Gastroesophageal sphincter (tissue), 4 donors: ENCODE measurements around the gene EPB41L4A. TPM values are rescaled to one million over a fixed set of nuclear protein-coding genes. Genes with fewer than 3 reads are reported as not detected.
"Not testable (repeated sequence)": the region's sequence is repeated elsewhere in the genome, so short reads cannot be mapped to it uniquely, and the experiment has no call there.

Source experiments
- ATAC-seq: fragments of 150-250 bp; one replicate; pipeline ENCODE4 v1.9.1; 2016; ENCODE audit warnings: mild to moderate bottlenecking, moderate library complexity
- H3K27ac ChIP-seq, 4 donors: fragments of 200-600 bp; sonication (generic) in 3 of 4; 1 replicate in 3 of 4; 2 replicates in 1 of 4; pipeline ENCODE4 v1.5.1; 2016 to 2019
- H3K27me3 ChIP-seq: fragments of 200-600 bp; sonication (generic); one replicate; pipeline ENCODE4 v1.5.1; 2019
- H3K36me3 ChIP-seq, 2 donors: fragments of 200-600 bp; sonication (generic); one replicate each; pipeline ENCODE4 v1.5.1; 2019; ENCODE audit warnings: control low read depth in 1 of 2
- H3K4me1 ChIP-seq, 3 donors: fragments of 200-600 bp; sonication (generic); 1 replicate in 2 of 3; 2 replicates in 1 of 3; pipeline ENCODE4 v1.5.1; 2016 to 2019; ENCODE audit warnings: control low read depth in 2 of 3
- H3K4me3 ChIP-seq, 2 donors: fragments of 200-600 bp; sonication (generic); one replicate each; pipeline ENCODE4 v1.5.1; 2019; ENCODE audit warnings: mild to moderate bottlenecking in 1 of 2, moderate library complexity in 1 of 2
- H3K9me3 ChIP-seq, 3 donors: fragments of 200-600 bp; sonication (generic); one replicate each; pipeline ENCODE4 v1.5.1; 2017 to 2019; ENCODE audit warnings: control low read depth in 2 of 3
- CTCF ChIP-seq, 4 experiments: fragments of 200-600 bp in 2 of 4; fragments of 450-650 bp in 2 of 4; sonication (generic) in 1 of 4; IDR thresholded peaks; one replicate each; pipeline ENCODE4 v1.5.1; 2017 to 2019; ENCODE audit warnings: antibody characterized with exemption in 4 of 4, mild to moderate bottlenecking in 2 of 4, moderate library complexity in 2 of 4
- EP300 ChIP-seq: sonication (generic); formaldehyde crosslinking; IDR thresholded peaks from one replicate; pipeline ENCODE4 v1.6.1; 2017; ENCODE audit warnings: antibody characterized with exemption, mild to moderate bottlenecking
- POLR2A ChIP-seq, 2 donors: fragments of 450-650 bp; IDR thresholded peaks; one replicate each; pipeline ENCODE4 v1.6.1; 2017; ENCODE audit warnings: antibody characterized with exemption in 2 of 2, mild to moderate bottlenecking in 2 of 2, moderate library complexity in 1 of 2
- POLR2AphosphoS5 ChIP-seq: sonication (generic); formaldehyde crosslinking; IDR thresholded peaks from one replicate; pipeline ENCODE4 v1.6.1; 2017; ENCODE audit warnings: antibody characterized with exemption
- WGBS, 2 donors: methylation state at CpG; one replicate each; pipeline ENCODE4 v1.1.5; 2018; ENCODE audit warnings: low coverage in 1 of 2; 5-methylcytosine and 5-hydroxymethylcytosine counted together
- total RNA-seq, 4 donors: library from RNA; depleted of rRNA; stranded (reverse); fragments of >200 nt; gene quantifications; one replicate each; pipeline ENCODE4 v1.1.0, GENCODE V29; 2016

EPB41L4A gene
- 10 to 100 TPM in 2 of 4 donors, 1 to 10 TPM in 2; 4.3 to 28.7 (median 12.6) TPM for total RNA-seq

DNA sequence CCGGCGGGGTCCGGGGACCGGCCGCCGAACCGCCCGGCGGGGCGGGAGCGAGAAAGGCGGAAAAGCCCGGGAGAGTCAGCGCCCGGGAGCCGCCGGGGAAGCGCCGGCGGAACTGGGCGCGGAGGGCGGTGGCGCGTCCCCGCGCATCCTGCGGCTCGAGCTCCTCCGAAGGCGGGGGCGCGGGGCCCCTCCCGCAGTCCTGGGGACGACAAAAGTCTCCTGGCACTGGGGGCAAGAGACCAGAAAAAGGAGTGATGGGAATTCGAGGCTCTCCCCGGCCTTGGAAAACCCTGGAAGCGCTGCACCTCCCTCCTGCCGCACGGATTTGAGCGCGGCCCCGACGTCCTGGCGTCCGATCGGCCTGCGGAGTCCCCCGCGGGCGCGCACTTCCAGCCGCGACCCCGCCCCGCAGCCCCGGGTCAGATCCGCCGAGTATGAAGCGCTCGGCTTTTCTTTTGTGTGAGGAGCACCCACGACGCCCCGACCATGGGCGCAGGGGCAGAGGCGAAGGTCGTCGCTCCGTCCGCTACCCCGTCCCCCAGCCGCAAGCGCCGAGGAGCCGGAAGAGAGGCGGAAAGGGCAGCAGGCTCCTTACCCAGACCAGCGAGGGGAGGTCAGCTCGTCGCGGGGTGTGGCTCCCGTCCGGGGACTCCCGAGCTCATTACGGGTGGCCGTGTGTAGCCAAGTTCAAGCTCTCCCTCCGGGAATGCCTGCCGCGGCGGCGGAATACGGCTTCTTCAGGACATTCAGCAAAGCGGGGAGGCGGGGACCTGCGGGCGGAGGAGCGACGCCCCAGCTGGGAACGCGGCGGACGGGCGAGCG lies at the start of gene EPB41L4A:
TSS of gene EPB41L4A (minus strand) at position 114 of the 822 bp plus-strand sequence. CDS start 238 bp downstream, outside the sequence.
- peak; percentile 76 for ATAC-seq
- WGBS, 2 donors, result 0% methylated on average over 32 of the region's 103 CpGs; no CpG with 5 or more reads in 1 of the 2 donors
- peak within 1 kb of the TSS; percentile 65 to 88 (median 84) for H3K27ac ChIP-seq
- no peaks in the 10 kb centered on the region for H3K27me3 ChIP-seq
- no peaks in the 10 kb centered on the region for H3K9me3 ChIP-seq
- TF ChIP-seq CTCF (IDR thresholded peaks at IDR 0.05) (peak in 1 of 4 experiments; percentile 17), POLR2A (IDR thresholded peaks at IDR 0.05) (peak; percentile 5 to 19), EP300 (no peak)
- H3K4me3 ChIP-seq, result peak within 1 kb of the TSS; percentile 81 to 93
- no peaks in the 10 kb centered on the region for H3K36me3 ChIP-seq
- H3K4me1 ChIP-seq, result peaks cover 0 to 17% (median 6%) of the 10 kb centered on the region in 3 donors

GRCh38 chr5:112467485-112467884 lies 48.4 kb upstream of the EPB41L4A start:
- H3K27me3 ChIP-seq, result peaks cover 5% of the 10 kb centered on the region
- WGBS, 2 donors, result 70 to 87% methylated on average over 1 of the region's 1 CpG
- no peaks in the 10 kb centered on the region for H3K4me1 ChIP-seq
- no peak overlapping the region for H3K4me3 ChIP-seq
- no peaks in the 10 kb centered on the region for H3K36me3 ChIP-seq
- H3K27ac ChIP-seq, result no peak overlapping the region
- TF ChIP-seq CTCF (IDR thresholded peaks at IDR 0.05), result no peak
- TF ChIP-seq EP300, result no peak
- TF ChIP-seq POLR2A (IDR thresholded peaks at IDR 0.05), result no peak
- TF ChIP-seq POLR2AphosphoS5, result no peak
- no peak for ATAC-seq
- no peaks in the 10 kb centered on the region for H3K9me3 ChIP-seq

DNA sequence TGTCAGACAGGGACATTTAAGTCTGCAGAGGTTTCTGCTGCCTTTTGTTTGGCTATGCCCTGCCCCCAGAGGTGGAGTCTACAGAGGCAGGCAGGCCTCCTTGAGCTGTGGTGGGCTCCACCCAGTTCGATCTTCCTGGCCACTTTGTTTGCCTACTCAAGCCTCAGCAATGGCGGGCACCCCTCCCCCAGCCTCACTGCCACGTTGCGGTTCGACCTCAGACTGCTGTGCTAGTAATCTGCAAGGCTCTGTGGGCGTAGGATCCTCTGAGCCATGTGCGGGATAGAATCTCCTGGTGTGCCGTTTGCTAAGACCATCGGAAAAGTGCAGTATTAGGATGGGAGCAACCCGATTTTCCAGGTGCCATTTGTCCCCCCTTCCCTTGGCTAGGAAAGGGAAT lies 47.2 kb upstream of the EPB41L4A start:
- not testable (repeated sequence) for H3K4me1 ChIP-seq, H3K36me3 ChIP-seq, H3K27me3 ChIP-seq, ATAC-seq, H3K4me3 ChIP-seq, H3K27ac ChIP-seq, H3K9me3 ChIP-seq
- 89% methylated on average over 9 of the region's 10 CpGs; no CpG with 5 or more reads in 1 of the 2 donors for WGBS, 2 donors

- not testable (repeated sequence) for H3K4me1 ChIP-seq, H3K36me3 ChIP-seq, H3K27ac ChIP-seq, H3K4me3 ChIP-seq, H3K9me3 ChIP-seq, H3K27me3 ChIP-seq, ATAC-seq
- 85 to 88% methylated on average over 6 to 10 of the region's 10 CpGs for WGBS, 2 donors
These were observed 28.2 kb upstream of the EPB41L4A start for GRCh38 chr5:112447187-112447760.

DNA sequence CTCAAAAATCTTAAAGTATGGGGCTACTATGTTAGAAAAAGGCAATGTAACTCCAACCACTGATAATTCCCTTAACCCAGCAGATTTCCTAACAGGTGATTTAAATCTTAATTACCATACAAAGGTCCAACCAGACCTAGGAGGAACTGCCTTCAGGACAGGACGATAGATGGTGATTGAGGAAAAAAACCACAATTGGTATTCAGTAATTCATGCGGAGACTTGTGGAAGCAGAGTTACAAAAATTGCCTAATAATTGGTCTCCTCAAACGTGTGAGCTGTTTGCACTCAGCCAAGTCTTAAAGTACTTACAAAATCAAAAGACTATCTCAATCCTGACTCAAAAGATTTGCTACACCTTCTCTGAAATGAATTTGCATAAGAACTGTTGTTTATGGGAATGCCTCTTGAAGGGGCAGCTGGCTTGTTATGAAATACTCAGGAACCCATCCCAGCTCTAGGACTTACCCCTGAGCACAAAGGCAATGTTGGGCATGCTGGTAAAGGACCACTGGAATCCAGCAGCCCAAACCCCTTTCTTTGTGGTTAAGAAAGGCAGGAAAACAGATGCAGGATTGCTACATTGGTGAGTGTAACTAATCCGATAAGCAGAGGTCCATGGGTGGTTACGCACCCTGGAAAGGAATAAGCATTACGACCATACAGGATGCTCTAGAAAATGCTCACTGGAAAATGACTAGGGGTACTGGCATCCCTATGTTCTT lies 26.7 kb upstream of the EPB41L4A start:
- H3K4me3 ChIP-seq, result no peak overlapping the region
- TF ChIP-seq POLR2A (IDR thresholded peaks at IDR 0.05) (no peak), POLR2AphosphoS5 (no peak), CTCF (IDR thresholded peaks at IDR 0.05) (no peak), EP300 (no peak)
- H3K36me3 ChIP-seq, result no peaks in the 10 kb centered on the region
- H3K27me3 ChIP-seq, result no peaks in the 10 kb centered on the region
- ATAC-seq, result no peak
- no peaks in the 10 kb centered on the region for H3K4me1 ChIP-seq
- H3K9me3 ChIP-seq, result peaks cover 0 to 2% (median 0%) of the 10 kb centered on the region in 3 donors
- 77% methylated on average over 6 of the region's 6 CpGs for WGBS, 2 donors
- H3K27ac ChIP-seq, result no peak overlapping the region

- 92 to 100% methylated on average over 1 to 9 of the region's 12 CpGs for WGBS, 2 donors
- not testable (repeated sequence) for H3K9me3 ChIP-seq, ATAC-seq, H3K36me3 ChIP-seq, H3K4me1 ChIP-seq, H3K27me3 ChIP-seq, H3K27ac ChIP-seq, H3K4me3 ChIP-seq
These were observed 24.9 kb upstream of the EPB41L4A start for GRCh38 chr5:112443932-112444331.
